NCI-H446 (cell line): Measurements from ENCODE around the gene PAPSS1.
"Not testable (repeated sequence)": the region's sequence is repeated elsewhere in the genome, so short reads cannot be mapped to it uniquely, and the experiment has no call there.

Experiments
- DNase-seq, 2 experiments: peaks; one replicate each; lab custom pipeline; 2025; lab: John Stamatoyannopoulos, UW

PAPSS1 gene

GRCh38 chr4:107719922-107720722 lies at the start of gene PAPSS1:
Gene PAPSS1 (minus strand): TSS chr4:107720234. CDS start chr4:107720179, 55 bp downstream.
- DNase-seq: peak; percentile 83 to 97

- DNase-seq: no peak
Observed at GRCh38 chr4:107760281-107760947, 40.4 kb upstream of the PAPSS1 start.

GRCh38 chr4:107757864-107758476 lies 37.9 kb upstream of the PAPSS1 start:
- peak in 1 of 2 experiments; percentile 28 for DNase-seq

GRCh38 chr4:107757283-107757682 lies 37.2 kb upstream of the PAPSS1 start:
- DNase-seq: no peak

GRCh38 chr4:107755841-107756356 lies 35.9 kb upstream of the PAPSS1 start:
- no peak for DNase-seq

- no peak for DNase-seq
Observed at GRCh38 chr4:107751670-107752069, 31.6 kb upstream of the PAPSS1 start.

GRCh38 chr4:107747748-107748486 lies 27.9 kb upstream of the PAPSS1 start:
- DNase-seq: no peak

- DNase-seq: no peak
Observed at GRCh38 chr4:107746161-107746560, 26.1 kb upstream of the PAPSS1 start.

- DNase-seq: no peak
Observed at GRCh38 chr4:107744532-107744931, 24.5 kb upstream of the PAPSS1 start.

GRCh38 chr4:107743532-107743931 lies 23.5 kb upstream of the PAPSS1 start:
- no peak for DNase-seq

GRCh38 chr4:107742791-107743190 lies 22.8 kb upstream of the PAPSS1 start:
- no peak for DNase-seq

- DNase-seq: no peak
Observed at GRCh38 chr4:107742196-107742595, 22.2 kb upstream of the PAPSS1 start.

- DNase-seq: peak in 1 of 2 experiments; percentile 16
Observed at GRCh38 chr4:107740950-107741701, 21.1 kb upstream of the PAPSS1 start.

GRCh38 chr4:107740381-107740780 lies 20.3 kb upstream of the PAPSS1 start:
- no peak for DNase-seq

- DNase-seq: no peak
Observed at GRCh38 chr4:107737450-107737849, 17.4 kb upstream of the PAPSS1 start.

- peak in 1 of 2 experiments; percentile 49 for DNase-seq
Observed at GRCh38 chr4:107736924-107737448, 17.0 kb upstream of the PAPSS1 start.

- no peak for DNase-seq
Observed at GRCh38 chr4:107736037-107736436, 16.0 kb upstream of the PAPSS1 start.

GRCh38 chr4:107734120-107734519 lies 14.1 kb upstream of the PAPSS1 start:
- no peak for DNase-seq

GRCh38 chr4:107733431-107733925 lies 13.4 kb upstream of the PAPSS1 start:
- no peak for DNase-seq

- not testable (repeated sequence) for DNase-seq
Observed at GRCh38 chr4:107729050-107729449, 9.0 kb upstream of the PAPSS1 start.
